Activated naive CD4-positive, alpha-beta T cell treated with anti-CD3 and anti-CD28 coated beads for 36 hours (primary cell): ENCODE data around the gene UBE4B. TPM values are rescaled to one million over a fixed set of nuclear protein-coding genes. Genes with fewer than 3 reads are reported as not detected.

Experiments
- CTCF ChIA-PET: fragments of 350-600 bp; sonication (Branson Sonifier 250); formaldehyde crosslinking; loops from one replicate; lab custom pipeline; 2021; ENCODE audit warnings: antibody characterized with exemption; lab: Charles Lee
- DNase-seq: peaks from one replicate; pipeline ENCODE4 v3.0.0-alpha.2; 2020
- H3K27ac Mint-ChIP-seq: one replicate; pipeline ENCODE4 v1.8.0; 2021; ENCODE audit warnings: mild to moderate bottlenecking, mixed read lengths
- H3K27me3 Mint-ChIP-seq: one replicate; pipeline ENCODE4 v1.8.0; 2021; ENCODE audit warnings: low read depth, mixed read lengths
- H3K36me3 Mint-ChIP-seq: one replicate; pipeline ENCODE4 v1.8.0; 2021; ENCODE audit warnings: low read depth, mixed read lengths
- H3K4me1 Mint-ChIP-seq: one replicate; pipeline ENCODE4 v1.8.0; 2021; ENCODE audit warnings: low read depth, mixed read lengths
- H3K4me3 Mint-ChIP-seq: one replicate; pipeline ENCODE4 v1.8.0; 2021; ENCODE audit warnings: mild to moderate bottlenecking, moderate library complexity, mixed read lengths
- H3K9me3 Mint-ChIP-seq: one replicate; pipeline ENCODE4 v1.8.0; 2021; ENCODE audit warnings: mixed read lengths
- intact Hi-C: fragments of 100-400 bp; cut with micrococcal nuclease; formaldehyde crosslinking; loops from one replicate; pipeline ENCODE4 v1.15.1; 2023
- total RNA-seq, 2 experiments: library from RNA; stranded (reverse); gene quantifications; one replicate each; pipeline ENCODE4 v1.2.3, GENCODE V29; 2021

UBE4B gene
- total RNA-seq, 2 experiments from 2014 or later = 20.1 to 21.3 TPM

- intact Hi-C loops = no loop called here
- no peak for DNase-seq
- no peak overlapping the region for H3K4me3 Mint-ChIP-seq
- H3K27me3 Mint-ChIP-seq = no peaks in the 10 kb centered on the region
- H3K27ac Mint-ChIP-seq = no peak overlapping the region
- H3K9me3 Mint-ChIP-seq = peaks cover 5% of the 10 kb centered on the region
- peaks cover 40% of the 10 kb centered on the region for H3K4me1 Mint-ChIP-seq
- CTCF ChIA-PET = no interaction called here
- peaks cover 37% of the 10 kb centered on the region for H3K36me3 Mint-ChIP-seq
Observed at GRCh38 chr1:10171995-10172669, 139.4 kb downstream of the UBE4B start.

GRCh38 chr1:10173582-10173981 lies 140.8 kb downstream of the UBE4B start:
- Mint-ChIP-seq H3K27me3 (no peaks in the 10 kb centered on the region), H3K27ac (no peak overlapping the region), H3K4me3 (no peak overlapping the region), H3K36me3 (peaks cover 30% of the 10 kb centered on the region), H3K9me3 (peaks cover 5% of the 10 kb centered on the region), H3K4me1 (peaks cover 34% of the 10 kb centered on the region)
- DNase-seq = no peak
- CTCF ChIA-PET = no interaction called here
- intact Hi-C loops = no loop called here

- no peak overlapping the region for H3K4me3 Mint-ChIP-seq
- CTCF ChIA-PET = no interaction called here
- H3K27me3 Mint-ChIP-seq = no peaks in the 10 kb centered on the region
- DNase-seq = no peak
- H3K9me3 Mint-ChIP-seq = peaks cover 5% of the 10 kb centered on the region
- intact Hi-C loops = no loop called here
- no peaks in the 10 kb centered on the region for H3K4me1 Mint-ChIP-seq
- no peak overlapping the region for H3K27ac Mint-ChIP-seq
- H3K36me3 Mint-ChIP-seq = peaks cover 25% of the 10 kb centered on the region
Observed at GRCh38 chr1:10177876-10178275, 145.1 kb downstream of the UBE4B start.

- H3K36me3 Mint-ChIP-seq = peaks cover 23% of the 10 kb centered on the region
- no peak overlapping the region for H3K4me3 Mint-ChIP-seq
- no peaks in the 10 kb centered on the region for H3K4me1 Mint-ChIP-seq
- no peak overlapping the region for H3K27ac Mint-ChIP-seq
- H3K9me3 Mint-ChIP-seq = peaks cover 5% of the 10 kb centered on the region
- no peaks in the 10 kb centered on the region for H3K27me3 Mint-ChIP-seq
- intact Hi-C loops = no loop called here
- CTCF ChIA-PET = no interaction called here
- DNase-seq = no peak
Observed at GRCh38 chr1:10178597-10179405, 146.0 kb downstream of the UBE4B start.

GRCh38 chr1:10179406-10180091 lies 146.8 kb downstream of the UBE4B start:
- no peaks in the 10 kb centered on the region for H3K4me1 Mint-ChIP-seq
- intact Hi-C loops = no loop called here
- H3K36me3 Mint-ChIP-seq = peaks cover 20% of the 10 kb centered on the region
- H3K4me3 Mint-ChIP-seq = no peak overlapping the region
- CTCF ChIA-PET = no interaction called here
- H3K27ac Mint-ChIP-seq = no peak overlapping the region
- no peak for DNase-seq
- no peaks in the 10 kb centered on the region for H3K27me3 Mint-ChIP-seq
- H3K9me3 Mint-ChIP-seq = peaks cover 5% of the 10 kb centered on the region

GRCh38 chr1:10181154-10181553 lies 148.4 kb downstream of the UBE4B start:
- intact Hi-C loops = no loop called here
- no peak for DNase-seq
- Mint-ChIP-seq H3K4me1 (no peaks in the 10 kb centered on the region), H3K4me3 (no peak overlapping the region), H3K27me3 (no peaks in the 10 kb centered on the region), H3K36me3 (peaks cover 9% of the 10 kb centered on the region), H3K9me3 (no peaks in the 10 kb centered on the region), H3K27ac (no peak overlapping the region)
- CTCF ChIA-PET = no interaction called here

- Mint-ChIP-seq H3K9me3 (peaks cover 2% of the 10 kb centered on the region), H3K36me3 (peaks cover 1% of the 10 kb centered on the region), H3K4me3 (no peak overlapping the region), H3K4me1 (no peaks in the 10 kb centered on the region), H3K27me3 (no peaks in the 10 kb centered on the region), H3K27ac (no peak overlapping the region)
- intact Hi-C loops = no loop called here
- no peak for DNase-seq
- CTCF ChIA-PET = no interaction called here
Observed at GRCh38 chr1:10185759-10186158, 153.0 kb downstream of the UBE4B start.

GRCh38 chr1:10186331-10187025 lies 153.7 kb downstream of the UBE4B start:
- CTCF ChIA-PET = no interaction called here
- no peak overlapping the region for H3K4me3 Mint-ChIP-seq
- intact Hi-C loops = no loop called here

GRCh38 chr1:10187026-10187334 lies 154.2 kb downstream of the UBE4B start:
- CTCF ChIA-PET = no interaction called here
- no peak for DNase-seq

More at GRCh38 chr1:10186331-10187025, 153.7 kb downstream of the UBE4B start:
- Mint-ChIP-seq H3K4me1 (no peaks in the 10 kb centered on the region), H3K27me3 (no peaks in the 10 kb centered on the region), H3K9me3 (peaks cover 2% of the 10 kb centered on the region), H3K36me3 (no peaks in the 10 kb centered on the region), H3K27ac (no peak overlapping the region)
- no peak for DNase-seq

GRCh38 chr1:10188133-10188650 lies 155.4 kb downstream of the UBE4B start:
- intact Hi-C loops = no loop called here
- DNase-seq = no peak
- H3K27ac Mint-ChIP-seq = no peak overlapping the region
- no peaks in the 10 kb centered on the region for H3K36me3 Mint-ChIP-seq
- peaks cover under 1% of the 10 kb centered on the region for H3K27me3 Mint-ChIP-seq
- H3K4me1 Mint-ChIP-seq = no peaks in the 10 kb centered on the region
- CTCF ChIA-PET = no interaction called here
- H3K4me3 Mint-ChIP-seq = no peak overlapping the region
- peaks cover 2% of the 10 kb centered on the region for H3K9me3 Mint-ChIP-seq

More at GRCh38 chr1:10187026-10187334, 154.2 kb downstream of the UBE4B start:
- no peaks in the 10 kb centered on the region for H3K4me1 Mint-ChIP-seq
- no peaks in the 10 kb centered on the region for H3K36me3 Mint-ChIP-seq
- H3K9me3 Mint-ChIP-seq = peaks cover 2% of the 10 kb centered on the region
- intact Hi-C loops = no loop called here
- H3K4me3 Mint-ChIP-seq = no peak overlapping the region
- no peaks in the 10 kb centered on the region for H3K27me3 Mint-ChIP-seq
- no peak overlapping the region for H3K27ac Mint-ChIP-seq

GRCh38 chr1:10189659-10190058 lies 156.9 kb downstream of the UBE4B start:
- Mint-ChIP-seq H3K9me3 (peaks cover 2% of the 10 kb centered on the region), H3K36me3 (no peaks in the 10 kb centered on the region), H3K27me3 (peaks cover 3% of the 10 kb centered on the region), H3K4me1 (no peaks in the 10 kb centered on the region), H3K4me3 (no peak overlapping the region), H3K27ac (no peak overlapping the region)
- intact Hi-C loops = no loop called here
- no peak for DNase-seq
- CTCF ChIA-PET = no interaction called here

GRCh38 chr1:10192263-10192662 lies 159.5 kb downstream of the UBE4B start:
- CTCF ChIA-PET = interaction anchor here (1.7 kb wide), 1 partner anchor 18 kb away, joined by 8 read pairs; the partner anchor contains the start of gene KIF1B
- Mint-ChIP-seq H3K4me1 (no peaks in the 10 kb centered on the region), H3K36me3 (no peaks in the 10 kb centered on the region), H3K27me3 (peaks cover 3% of the 10 kb centered on the region), H3K4me3 (no peak overlapping the region), H3K9me3 (peaks cover 2% of the 10 kb centered on the region), H3K27ac (no peak overlapping the region)
- intact Hi-C loops = no loop called here
- DNase-seq = no peak
